HG03432 (cell line): ENCODE data around the gene PRR23E.

ENCODE experiments used
- ATAC-seq: cut with Tn5 transposase; IDR thresholded peaks from one replicate; pipeline ENCODE4 v1.9.1; 2021; ENCODE audit warnings: mild to moderate bottlenecking, moderate library complexity; ENCODE audit not compliant: unreplicated experiment

The PRR23E gene

GRCh38 chr3:127222163-127222562 is 29.2 kb downstream of the PRR23E start:
- no peak for ATAC-seq

GRCh38 chr3:127222664-127223063 is 29.7 kb downstream of the PRR23E start:
- ATAC-seq = no peak

- ATAC-seq = no peak
Measured at GRCh38 chr3:127224118-127224517, 31.2 kb downstream of the PRR23E start.

- no peak for ATAC-seq
Measured at GRCh38 chr3:127226457-127226856, 33.5 kb downstream of the PRR23E start.

DNA sequence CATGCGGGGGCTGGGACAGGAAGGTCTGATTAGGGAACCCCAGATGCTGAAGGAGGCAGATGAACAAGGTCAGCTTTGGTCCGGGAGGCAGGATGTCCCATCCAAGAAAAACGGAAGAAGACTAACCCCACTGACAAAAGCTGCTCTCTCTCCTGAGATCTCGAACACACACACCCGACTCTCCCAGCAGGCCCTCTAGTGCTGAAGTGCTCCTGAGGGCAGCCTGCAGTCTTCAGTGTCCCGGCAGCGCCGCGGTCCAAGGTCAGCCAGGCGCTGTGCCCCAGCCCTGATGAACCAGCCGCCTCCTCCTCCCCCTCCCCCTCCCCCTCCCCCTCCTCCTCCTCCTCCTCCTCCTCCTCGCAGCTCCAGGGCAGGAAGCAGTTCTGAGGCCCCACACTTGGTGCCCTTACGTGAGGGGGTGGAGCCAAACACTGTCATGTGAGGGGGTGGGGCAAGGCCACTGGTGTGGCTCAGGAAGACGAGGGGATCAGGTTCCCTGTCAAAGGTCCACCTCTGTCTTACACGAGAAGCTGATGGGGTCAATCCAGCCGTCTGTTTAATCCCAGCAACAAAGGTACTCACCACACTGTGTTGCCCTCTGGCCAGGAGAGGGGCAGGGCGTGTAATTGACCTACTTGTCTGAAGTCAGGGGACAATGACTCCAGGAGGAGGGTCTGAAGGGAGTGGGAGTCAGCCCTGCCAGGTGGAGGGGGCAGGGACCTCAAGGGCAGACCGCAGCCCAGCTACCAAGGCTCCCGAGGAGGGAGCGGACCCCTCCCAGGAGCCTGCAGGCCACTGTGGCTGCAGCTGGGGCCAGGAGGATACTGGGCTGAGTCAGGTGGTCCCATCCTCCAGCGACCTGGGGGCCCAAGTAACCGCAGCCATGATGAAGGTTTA is 34.3 kb downstream of the PRR23E start:
- ATAC-seq = no peak

GRCh38 chr3:127228866-127229265 is 35.9 kb downstream of the PRR23E start:
- no peak for ATAC-seq

- ATAC-seq = no peak
Measured at GRCh38 chr3:127233371-127233770, 40.4 kb downstream of the PRR23E start.

GRCh38 chr3:127234778-127235177 is 41.8 kb downstream of the PRR23E start:
- no peak for ATAC-seq

DNA sequence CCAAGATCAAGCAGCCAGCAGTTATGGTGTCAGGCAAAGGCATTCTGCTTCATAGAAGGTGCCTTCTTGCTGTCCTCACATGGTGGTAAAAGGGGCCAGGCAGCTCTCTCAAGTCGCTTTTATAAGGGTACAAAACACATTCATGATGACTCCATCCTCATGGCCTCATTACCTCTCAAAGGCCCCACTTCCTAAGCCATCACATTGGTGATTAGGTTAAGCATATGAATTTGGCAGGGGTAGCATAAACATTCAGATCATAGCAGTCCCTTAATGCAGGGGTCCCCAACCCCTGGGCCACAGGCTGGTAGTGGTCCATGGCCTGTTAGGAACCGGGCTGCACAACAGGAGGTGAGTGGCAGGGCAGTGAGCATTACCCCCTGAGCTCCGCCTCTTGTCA is 42.8 kb downstream of the PRR23E start:
- no peak for ATAC-seq

DNA sequence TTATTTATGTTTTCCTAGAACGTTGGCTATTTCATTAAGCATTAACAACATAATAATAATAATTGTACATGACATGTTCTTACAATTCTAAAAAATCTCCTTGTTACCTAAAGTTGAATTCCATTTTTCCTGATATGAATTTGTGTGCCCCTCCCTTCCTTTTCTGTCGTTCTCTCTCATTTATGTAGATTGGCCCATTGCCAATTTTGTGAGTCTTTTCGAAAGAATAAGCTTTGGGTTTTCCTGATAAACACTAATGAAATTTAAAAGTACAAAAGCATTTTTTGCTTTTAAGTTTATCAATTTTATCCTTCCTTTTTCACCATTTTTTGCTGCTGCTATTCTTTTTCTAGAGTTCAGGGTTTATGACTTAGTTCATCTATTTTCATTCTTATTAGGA is 44.9 kb downstream of the PRR23E start:
- ATAC-seq = no peak

GRCh38 chr3:127238602-127239001 is 45.7 kb downstream of the PRR23E start:
- no peak for ATAC-seq

GRCh38 chr3:127247292-127247691 is 54.4 kb downstream of the PRR23E start:
- no peak for ATAC-seq
